Measurements from ENCODE around the gene ADAMTS18. TPM values are rescaled to one million over a fixed set of nuclear protein-coding genes. Genes with fewer than 3 reads are reported as not detected.

Gene ADAMTS18
- polyA plus RNA-seq, 12 donors, result 0.63 to 2.7 (median 1.00) TPM; not detected in 2

DNA sequence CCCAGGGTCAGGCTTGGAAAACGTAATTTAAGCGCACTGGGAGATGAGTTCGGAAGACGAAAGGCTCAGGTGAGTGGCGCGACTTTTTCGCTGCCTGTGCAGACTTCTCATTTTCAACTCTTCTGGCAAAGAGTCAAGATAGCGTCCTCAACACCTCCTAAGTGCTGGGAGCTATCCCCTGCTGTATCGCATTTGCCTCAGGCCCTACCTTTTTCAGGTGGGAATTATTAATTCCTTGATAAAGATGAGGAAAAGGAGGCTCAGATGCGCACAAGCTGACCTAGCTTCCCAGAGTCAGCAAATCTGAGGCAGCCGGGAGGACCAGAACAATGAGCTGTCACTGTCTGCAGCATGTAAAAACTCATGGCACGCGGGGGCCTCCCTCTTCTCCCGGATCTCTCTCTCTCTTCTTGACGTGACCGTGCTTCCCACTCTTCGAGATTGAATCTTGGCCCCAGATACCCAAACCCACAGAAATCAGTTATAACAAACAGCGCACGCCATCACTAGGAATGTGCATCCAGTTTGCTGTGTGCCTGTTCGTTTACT lies 512 bp upstream of the ADAMTS18 start:
- DNase-seq, result no peak

DNA sequence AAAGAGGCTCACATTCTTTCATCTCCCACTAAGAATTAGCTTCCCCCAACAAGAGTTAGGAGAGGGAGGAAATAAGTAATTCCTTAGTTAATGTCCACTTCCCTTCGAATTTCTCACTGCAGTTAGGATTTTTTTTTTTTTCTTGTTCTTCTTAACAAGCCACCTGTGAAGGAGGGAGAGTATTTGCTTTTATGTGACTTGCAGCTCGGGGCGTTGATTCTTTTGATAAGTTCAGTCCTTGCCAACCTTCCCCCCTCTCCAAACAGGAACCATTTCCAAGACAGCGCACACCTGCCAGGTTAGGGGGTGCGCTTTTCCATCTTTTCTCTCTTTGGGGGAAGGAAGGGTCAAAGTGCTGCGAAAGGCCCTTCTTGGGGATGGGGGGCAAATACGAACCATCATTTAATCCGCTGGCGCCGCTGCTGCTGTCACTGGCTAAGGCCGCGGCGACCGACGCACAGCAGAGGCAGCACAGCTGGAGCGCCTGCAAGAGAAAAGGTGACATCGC lies 758 bp downstream of the ADAMTS18 start:
- DNase-seq, result no peak

GRCh38 chr16:77433146-77433545 lies 1.7 kb downstream of the ADAMTS18 start:
- no peak for DNase-seq

GRCh38 chr16:77432264-77432663 lies 2.6 kb downstream of the ADAMTS18 start:
- no peak for DNase-seq

DNA sequence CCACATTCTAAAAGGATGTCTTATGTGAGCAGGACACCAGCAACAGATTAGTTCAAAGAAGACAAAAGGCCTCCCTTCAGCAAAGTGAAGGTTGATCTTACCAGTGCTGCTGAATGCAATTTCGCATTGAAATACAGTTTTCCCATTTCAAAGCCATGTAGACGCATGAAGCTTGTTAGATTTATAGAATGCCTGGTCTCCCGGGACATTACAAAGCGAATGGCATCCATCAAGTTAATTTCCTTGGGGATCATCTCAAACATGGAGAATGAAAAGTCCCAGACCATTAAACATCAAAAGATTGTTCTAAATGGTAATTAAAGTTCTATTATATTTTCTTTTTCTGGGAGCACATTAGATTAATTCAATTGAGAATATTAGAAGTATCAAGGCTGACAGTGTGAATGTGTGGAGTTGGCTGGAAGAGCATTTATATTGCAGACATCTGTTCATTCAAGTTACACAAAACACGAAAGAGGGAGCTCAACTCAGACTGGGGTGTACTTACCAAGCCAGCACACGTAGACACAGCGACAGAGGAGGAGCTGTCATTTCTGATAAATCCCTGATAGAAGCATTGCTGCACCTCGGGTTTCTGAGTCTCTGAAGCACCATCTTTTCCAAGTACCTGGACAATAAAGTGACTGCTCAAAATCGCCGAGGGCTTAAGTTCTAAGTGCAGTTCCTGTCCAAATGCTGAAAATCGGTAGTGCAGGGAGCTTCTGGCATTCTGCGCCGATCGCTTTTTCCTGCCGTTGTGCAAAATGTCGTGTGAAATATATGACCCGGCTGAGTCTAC lies 3.8 kb downstream of the ADAMTS18 start:
- no peak for DNase-seq

DNA sequence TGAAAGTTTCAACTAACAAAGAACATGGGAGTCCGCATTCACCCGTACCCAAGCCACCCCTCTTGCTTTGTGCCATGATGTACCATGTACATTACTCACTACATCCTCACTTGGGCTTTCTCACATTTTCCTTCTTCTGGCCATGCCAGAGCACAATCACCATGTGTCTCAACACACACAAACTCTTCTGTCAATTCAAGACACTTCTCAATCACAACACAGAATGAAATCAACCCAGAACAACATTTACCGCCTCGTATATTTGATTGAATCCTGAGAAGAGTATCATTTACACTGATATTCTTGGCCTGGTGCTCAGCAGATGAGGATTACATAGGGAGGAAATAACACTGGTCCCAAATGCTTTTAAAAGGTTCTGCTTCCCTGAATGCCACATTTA lies 4.5 kb downstream of the ADAMTS18 start:
- DNase-seq, result no peak

DNA sequence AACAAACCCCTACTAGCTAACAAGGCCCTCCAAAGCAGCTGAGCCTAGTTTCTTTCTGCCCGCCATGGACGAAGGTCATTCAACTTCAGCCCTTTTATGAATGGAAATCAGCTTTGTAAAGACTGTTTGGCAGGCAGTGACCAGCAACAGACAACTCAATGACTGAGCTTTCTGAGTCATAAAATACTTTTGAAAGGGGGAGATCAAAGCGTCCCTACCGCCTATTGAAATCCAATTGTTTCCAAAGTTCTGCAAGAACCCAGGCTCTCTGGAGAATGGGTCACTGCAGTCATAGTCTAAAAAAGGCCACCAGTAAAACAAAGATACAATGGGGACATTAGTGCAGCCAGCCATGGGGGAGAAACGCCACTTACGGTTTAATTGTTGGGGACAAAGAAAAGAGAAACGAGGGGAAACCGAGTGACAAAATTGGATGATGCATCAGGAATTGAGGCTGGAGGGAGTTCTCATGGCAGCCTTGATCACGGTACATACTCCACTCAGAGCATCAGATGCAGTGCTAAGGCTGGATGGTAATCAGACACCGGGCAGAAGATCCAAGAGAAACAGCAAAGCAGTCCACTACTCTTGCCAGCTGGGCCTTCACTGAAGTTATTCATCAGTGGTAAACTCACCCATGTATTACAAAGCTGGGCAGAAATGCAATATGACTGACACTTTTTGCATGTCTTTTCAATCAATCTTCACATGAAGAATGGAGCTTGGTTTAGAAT lies 9.8 kb downstream of the ADAMTS18 start:
- no peak for DNase-seq

- no peak for DNase-seq
Measured at GRCh38 chr16:77422196-77422784, 12.5 kb downstream of the ADAMTS18 start.

DNA sequence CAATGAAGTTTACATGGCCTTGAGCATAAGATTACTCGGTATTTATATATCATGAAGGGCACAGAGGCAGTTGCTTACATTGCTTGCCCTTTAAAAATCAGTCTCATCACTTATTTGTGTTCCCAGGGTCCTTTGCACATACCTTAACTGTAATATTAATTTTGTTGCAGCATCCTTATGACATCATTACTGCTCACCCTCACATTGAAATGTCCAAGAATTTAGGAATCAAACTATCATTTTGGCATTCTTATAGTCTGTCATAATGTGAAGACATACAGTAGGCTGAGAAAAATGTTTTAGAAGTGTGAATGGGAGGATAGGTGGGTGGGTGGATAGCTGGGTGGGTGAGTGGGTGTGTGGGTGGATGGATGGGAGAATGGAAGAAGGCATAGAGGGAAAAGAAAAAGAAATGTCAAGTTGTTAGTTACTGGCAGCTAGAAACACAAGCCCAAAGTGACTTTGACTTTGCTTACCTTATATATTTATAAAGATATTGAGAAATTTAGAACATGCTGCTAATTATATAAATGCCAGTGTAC lies 17.8 kb downstream of the ADAMTS18 start:
- no peak for DNase-seq

GRCh38 chr16:77414752-77415231 lies 20.0 kb downstream of the ADAMTS18 start:
- no peak for DNase-seq

GRCh38 chr16:77410449-77410848 lies 24.4 kb downstream of the ADAMTS18 start:
- no peak for DNase-seq

DNA sequence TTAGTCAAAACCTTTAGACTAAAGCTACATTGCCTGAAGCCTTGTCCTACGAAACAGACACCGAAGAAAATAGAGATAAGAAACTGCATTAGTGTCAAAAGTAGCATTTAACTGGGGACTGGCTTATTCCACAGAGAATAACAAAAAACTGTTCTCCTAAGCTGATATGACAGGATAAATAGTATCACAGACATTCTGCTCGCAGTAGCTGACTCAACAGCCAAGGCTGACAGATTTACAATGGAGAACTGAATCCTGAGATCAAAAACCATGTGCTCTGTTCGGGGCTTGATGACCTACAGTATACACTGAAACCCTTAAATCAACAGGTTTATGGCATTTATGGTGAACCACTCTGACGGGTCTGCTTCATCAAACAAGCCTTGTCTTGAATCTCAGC lies 25.5 kb downstream of the ADAMTS18 start:
- DNase-seq, result no peak

DNA sequence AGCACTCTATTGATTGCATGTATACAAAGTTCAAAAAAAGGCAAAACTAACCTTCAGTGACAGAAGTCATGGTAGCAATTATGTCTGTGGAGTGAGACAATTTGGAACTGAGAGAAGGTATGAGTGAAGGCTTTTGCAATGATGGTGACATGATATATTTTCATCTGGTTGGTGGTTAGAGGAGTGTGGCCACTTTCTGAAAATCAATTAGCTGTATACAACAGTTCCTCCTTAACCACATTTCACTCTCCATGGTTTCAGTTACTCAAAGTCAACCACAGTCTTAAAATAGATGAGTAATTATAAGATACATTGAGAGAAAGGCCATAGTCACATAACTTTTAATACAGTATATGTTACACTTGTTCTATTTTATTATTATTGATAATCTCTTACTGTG lies 26.2 kb downstream of the ADAMTS18 start:
- no peak for DNase-seq

DNA sequence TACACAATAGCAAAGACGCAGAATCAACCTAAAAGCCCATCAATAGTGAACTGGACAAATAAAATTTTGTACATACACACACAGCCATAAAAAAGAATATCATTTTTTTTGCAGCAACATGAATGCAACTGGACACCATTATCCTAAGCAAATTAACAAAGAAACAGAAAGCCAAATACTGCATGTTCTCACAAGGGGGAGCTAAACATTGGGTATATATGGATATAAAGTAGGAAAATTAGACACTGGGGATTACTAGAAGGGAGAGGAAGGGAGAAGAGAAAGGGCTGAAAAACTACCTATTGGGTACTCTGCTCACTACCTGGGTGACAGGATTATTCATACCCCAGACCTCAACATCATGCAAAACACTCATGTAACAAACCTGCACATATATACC lies 28.2 kb downstream of the ADAMTS18 start:
- DNase-seq, result no peak

- DNase-seq, result no peak
Measured at GRCh38 chr16:77404775-77405174, 30.1 kb downstream of the ADAMTS18 start.

GRCh38 chr16:77403732-77404131 lies 31.1 kb downstream of the ADAMTS18 start:
- no peak for DNase-seq

DNA sequence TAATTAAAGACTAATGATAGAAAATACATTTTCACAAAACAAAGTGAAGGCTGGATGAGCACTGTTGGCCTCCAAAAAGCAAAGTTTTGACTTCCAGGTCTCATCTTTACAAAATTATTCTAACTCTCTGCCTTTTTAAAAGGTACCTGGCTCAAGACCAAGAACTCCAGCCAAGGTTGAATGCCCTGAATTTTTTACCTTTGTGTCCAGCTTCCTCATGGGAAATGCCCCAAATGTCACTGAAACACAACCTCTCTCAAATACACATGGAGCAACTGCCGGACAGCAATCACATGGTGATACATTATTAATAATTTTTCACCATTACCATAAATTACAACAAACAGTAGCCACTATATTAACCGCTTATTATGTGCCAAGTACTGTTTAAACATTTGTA lies 32.2 kb downstream of the ADAMTS18 start:
- DNase-seq, result no peak

GRCh38 chr16:77402118-77402517 lies 32.7 kb downstream of the ADAMTS18 start:
- peak; percentile 4 for DNase-seq

GRCh38 chr16:77399546-77399945 lies 35.3 kb downstream of the ADAMTS18 start:
- no peak for DNase-seq

DNA sequence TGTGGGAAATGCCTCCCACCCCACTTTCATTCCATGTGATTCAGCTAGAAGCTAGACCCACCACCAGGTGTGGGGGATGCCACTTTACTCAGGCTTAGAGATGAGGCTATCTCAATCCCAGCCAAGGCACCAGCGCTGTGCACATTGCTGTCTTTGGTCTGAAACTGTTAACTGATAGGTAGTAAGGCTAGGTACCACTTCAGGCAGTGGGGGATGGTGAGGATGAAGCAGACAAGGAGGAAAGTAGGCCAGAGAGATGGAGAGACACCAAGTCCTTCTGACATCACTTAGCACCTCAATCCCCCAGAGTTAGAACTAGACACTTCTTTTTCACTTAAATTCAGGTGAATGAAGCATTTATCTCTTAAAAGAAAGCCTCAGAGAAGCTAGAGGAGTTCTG lies 35.8 kb downstream of the ADAMTS18 start:
- no peak for DNase-seq

- DNase-seq, result no peak
Measured at GRCh38 chr16:77398495-77398894, 36.3 kb downstream of the ADAMTS18 start.

GRCh38 chr16:77396461-77396860 lies 38.4 kb downstream of the ADAMTS18 start:
- no peak for DNase-seq
